ENCODE measurements around the gene CASKIN1. TPM values are rescaled to one million over a fixed set of nuclear protein-coding genes. Genes with fewer than 3 reads are reported as not detected.

CASKIN1 gene
- total RNA-seq, 4 donors from 2014 or later: 0.71 to 2.2 (median 1.3) TPM

DNA sequence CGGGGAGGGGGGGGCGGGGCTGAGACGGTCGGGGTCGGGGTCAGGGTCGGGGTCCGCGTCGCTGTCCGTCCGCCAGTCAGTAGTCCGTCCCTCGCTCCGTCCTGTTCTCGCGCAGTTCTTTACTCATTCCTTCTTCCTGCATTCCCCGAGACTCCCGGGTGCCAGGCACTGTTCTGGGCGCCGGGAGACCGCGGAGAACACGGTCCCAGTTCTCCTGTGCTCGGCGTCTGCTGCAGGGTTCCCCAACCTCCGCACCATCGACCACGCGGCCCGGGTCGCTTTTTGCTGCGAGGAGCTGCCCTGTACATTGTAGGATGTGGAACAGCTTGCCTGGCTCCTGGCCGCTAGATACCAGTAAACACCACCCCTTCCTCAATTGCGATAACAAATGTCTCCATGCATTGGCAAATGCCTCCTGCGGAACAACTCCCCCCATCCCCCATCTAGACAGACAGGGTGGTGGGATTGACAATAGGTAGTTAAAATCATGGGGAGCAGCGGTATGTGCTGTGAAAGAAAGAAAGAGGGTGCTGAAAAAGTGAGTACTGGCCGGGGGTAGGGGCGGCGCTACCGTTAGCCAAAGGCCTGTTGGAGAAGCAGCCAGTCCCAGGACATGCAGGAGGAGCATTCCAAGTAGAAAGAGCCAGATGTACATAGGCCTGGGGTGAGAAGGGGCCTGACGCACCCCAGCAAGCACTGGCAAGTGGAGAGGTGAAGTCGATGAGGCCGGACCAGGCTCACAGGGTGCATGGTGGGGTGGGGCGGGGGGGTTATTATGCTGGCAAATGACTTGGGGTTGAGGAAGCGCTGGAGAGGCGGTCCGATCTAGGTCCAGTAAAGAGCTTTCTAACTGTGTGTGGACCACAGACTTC is 40.2 kb downstream of the CASKIN1 start:
- TF ChIP-seq, protein P1, sequence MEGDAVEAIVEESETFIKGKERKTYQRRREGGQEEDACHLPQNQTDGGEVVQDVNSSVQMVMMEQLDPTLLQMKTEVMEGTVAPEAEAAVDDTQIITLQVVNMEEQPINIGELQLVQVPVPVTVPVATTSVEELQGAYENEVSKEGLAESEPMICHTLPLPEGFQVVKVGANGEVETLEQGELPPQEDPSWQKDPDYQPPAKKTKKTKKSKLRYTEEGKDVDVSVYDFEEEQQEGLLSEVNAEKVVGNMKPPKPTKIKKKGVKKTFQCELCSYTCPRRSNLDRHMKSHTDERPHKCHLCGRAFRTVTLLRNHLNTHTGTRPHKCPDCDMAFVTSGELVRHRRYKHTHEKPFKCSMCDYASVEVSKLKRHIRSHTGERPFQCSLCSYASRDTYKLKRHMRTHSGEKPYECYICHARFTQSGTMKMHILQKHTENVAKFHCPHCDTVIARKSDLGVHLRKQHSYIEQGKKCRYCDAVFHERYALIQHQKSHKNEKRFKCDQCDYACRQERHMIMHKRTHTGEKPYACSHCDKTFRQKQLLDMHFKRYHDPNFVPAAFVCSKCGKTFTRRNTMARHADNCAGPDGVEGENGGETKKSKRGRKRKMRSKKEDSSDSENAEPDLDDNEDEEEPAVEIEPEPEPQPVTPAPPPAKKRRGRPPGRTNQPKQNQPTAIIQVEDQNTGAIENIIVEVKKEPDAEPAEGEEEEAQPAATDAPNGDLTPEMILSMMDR (IDR thresholded peaks at IDR 0.05): no peak
- TF ChIP-seq POLR2A (IDR thresholded peaks at IDR 0.05): no peak
- intact Hi-C loops (cut with DNase I; ENCODE audit: low total_unique reads): no loop called here
- peak overlapping the region; percentile 58 for H3K4me3 ChIP-seq (ENCODE audit: low read depth, poor library complexity, severe bottlenecking)
- no peak for DNase-seq (ENCODE audit: low spot score in 2 of 2)
- WGBS, 2 donors: 3 to 7% methylated on average over 14 to 42 of the region's 47 CpGs

DNA sequence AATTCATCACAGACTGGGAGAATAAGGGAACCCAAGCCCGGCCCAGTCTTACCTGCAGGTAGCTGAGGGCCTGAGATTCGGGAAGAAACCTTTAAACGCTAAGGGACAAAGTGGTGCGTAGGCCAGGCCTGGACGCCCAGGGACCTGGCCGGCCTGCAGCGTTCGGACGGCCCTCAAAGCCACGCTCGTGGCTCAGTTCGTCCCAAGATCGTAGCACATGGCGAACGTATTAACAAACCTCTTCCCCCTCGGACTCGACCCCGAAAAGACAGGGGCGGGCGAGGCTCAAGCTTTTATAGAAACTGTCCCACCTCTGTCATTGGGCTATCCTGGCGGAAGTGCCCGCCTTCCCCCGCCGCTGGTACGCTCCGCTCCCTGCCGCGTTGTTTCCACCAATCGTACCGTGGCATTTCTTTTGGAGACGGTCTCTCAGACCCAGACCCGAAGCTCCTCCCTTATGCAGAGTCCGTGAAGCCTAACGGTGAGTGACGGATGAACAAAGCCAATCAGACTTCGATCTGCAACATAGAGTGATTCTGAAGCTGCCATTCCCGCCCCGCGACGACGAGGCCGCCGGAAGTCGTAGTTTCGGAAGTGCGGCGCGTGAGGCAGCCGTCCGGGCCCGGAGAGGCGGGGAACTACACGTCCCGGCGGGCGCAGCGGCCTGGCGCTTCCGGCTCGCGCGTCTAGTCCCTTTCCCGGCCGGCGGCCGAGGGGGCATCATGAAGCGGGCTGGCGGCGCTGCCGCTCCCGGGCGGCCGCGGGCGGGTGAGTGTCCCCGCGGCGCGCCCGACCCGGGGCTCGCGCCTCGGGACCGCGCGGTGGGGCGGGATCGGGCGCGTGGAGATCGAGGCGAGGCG is 41.1 kb downstream of the CASKIN1 start, which contains the start of gene TRAF7:
TSS of gene TRAF7 (plus strand) at position 692 of the 860 bp plus-strand sequence. CDS start 8,139 bp downstream, outside the sequence.
- WGBS, 2 donors: 0 to 1% methylated on average over 35 to 45 of the region's 94 CpGs

DNA sequence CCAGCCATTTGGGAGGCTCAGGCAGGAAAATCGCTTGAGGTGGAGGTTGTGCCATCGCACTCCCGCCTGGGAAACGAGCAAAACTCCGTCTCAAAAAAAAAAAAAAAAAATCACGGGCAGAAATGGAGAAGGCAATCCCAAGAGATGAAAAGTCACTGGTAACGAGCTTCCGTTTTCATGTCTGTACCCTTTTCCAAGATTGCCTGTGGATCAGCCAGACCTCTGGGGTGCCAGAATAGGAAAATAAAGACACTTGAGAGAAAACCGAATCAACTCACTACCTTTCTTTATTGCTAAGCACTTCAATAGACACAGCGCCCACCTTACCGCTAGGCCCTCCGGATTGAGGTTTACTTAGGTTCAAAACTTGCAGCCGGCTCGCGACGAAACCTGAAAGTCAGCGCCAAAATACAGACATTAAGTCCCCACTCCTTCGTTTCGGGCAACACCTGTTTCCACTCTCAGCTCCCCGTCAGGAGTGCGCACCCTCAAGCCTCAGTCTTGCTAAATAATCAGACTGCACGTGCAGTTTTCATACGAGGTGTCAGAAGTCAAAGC is 41.8 kb downstream of the CASKIN1 start:
- WGBS, 2 donors: 3% methylated on average over 23 of the region's 23 CpGs
- DNase-seq (ENCODE audit: low spot score in 2 of 2): no peak
- peak overlapping the region; percentile 69 for H3K4me3 ChIP-seq (ENCODE audit: low read depth, poor library complexity, severe bottlenecking)
- intact Hi-C loops (cut with DNase I; ENCODE audit: low total_unique reads): no loop called here
- TF ChIP-seq, protein P1 (IDR thresholded peaks at IDR 0.05): no peak
- TF ChIP-seq POLR2A (IDR thresholded peaks at IDR 0.05): no peak

More for the DNA sequence above, 41.1 kb downstream of the CASKIN1 start, which contains the start of gene TRAF7:
- TF ChIP-seq, protein P1 (IDR thresholded peaks at IDR 0.05): no peak
- TF ChIP-seq POLR2A (IDR thresholded peaks at IDR 0.05): peak in 1 of 2 donors; percentile 99
- DNase-seq (ENCODE audit: low spot score in 2 of 2): peak; percentile 100
- intact Hi-C loops (cut with DNase I; ENCODE audit: low total_unique reads): no loop called here
- peak within 1 kb of the TSS; percentile 69 for H3K4me3 ChIP-seq (ENCODE audit: low read depth, poor library complexity, severe bottlenecking)

DNA sequence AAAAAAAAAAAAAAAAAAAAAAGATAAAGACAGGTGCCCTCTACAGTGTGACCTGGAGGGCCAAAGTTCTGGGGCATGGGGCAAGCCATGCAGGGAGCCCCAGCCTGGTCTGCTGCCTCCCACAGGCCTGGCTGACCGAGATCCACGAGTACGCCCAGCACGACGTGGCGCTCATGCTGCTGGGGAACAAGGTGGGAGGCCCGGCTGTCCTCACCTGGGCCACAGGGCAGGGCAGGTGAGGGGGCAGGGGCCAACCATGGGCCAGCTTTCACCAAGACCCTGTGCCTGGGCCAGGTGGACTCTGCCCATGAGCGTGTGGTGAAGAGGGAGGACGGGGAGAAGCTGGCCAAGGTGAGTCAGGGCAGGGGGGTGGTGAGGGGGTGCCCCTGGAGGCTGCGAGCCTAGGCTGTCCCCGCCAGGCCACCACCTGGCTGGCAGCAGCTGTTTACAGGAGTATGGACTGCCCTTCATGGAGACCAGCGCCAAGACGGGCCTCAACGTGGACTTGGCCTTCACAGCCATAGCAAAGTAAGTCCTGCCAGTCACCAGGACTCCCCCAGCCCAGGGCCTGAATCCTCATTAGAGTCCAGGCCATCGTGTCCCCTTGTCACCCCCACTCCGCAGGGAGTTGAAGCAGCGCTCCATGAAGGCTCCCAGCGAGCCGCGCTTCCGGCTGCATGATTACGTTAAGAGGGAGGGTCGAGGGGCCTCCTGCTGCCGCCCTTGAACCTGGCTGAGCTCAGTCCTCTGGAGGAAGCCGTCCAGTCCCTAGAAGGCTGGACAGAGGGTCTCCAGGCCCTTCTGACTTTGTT is 43.5 kb downstream of the CASKIN1 start:
- intact Hi-C loops (cut with DNase I; ENCODE audit: low total_unique reads): no loop called here
- DNase-seq (ENCODE audit: low spot score in 2 of 2): no peak
- no peak for TF ChIP-seq POLR2A (IDR thresholded peaks at IDR 0.05)
- TF ChIP-seq, protein P1 (IDR thresholded peaks at IDR 0.05): no peak
- WGBS, 2 donors: 36 to 40% methylated on average over 13 to 19 of the region's 25 CpGs
- peak overlapping the region; percentile 9 for H3K4me3 ChIP-seq (ENCODE audit: low read depth, poor library complexity, severe bottlenecking)

All from lower leg skin (tissue), 4 donors.